Left renal pelvis (tissue), 4 donors: ENCODE results near the gene MRTFA. TPM values are rescaled to one million over a fixed set of nuclear protein-coding genes. Genes with fewer than 3 reads are reported as not detected.

Source experiments
- DNase-seq, 4 donors: peaks; one replicate each; pipeline ENCODE4 v3.0.0-alpha.2; 2013; ENCODE audit warnings: low read depth in 4 of 4, low spot score in 3 of 4
- polyA plus RNA-seq, 4 donors: library from polyadenylated mRNA; unstranded; fragments of 120-200 nt; gene quantifications; one replicate each; pipeline ENCODE4 v1.2.1, GENCODE V29; 2013; ENCODE audit not compliant: insufficient read length in 4 of 4

MRTFA gene
- polyA plus RNA-seq, 4 donors: 20.2 to 31.3 (median 22.6) TPM

GRCh38 chr22:40436505-40437431 lies 199.8 kb downstream of the MRTFA start:
- DNase-seq: peak; percentile 39 to 50 (median 46)

GRCh38 chr22:40434745-40435144 lies 201.8 kb downstream of the MRTFA start:
- DNase-seq: no peak

- no peak for DNase-seq
Measured at GRCh38 chr22:40434106-40434505, 202.4 kb downstream of the MRTFA start.

GRCh38 chr22:40433416-40434090 lies 203.0 kb downstream of the MRTFA start:
- DNase-seq: no peak

GRCh38 chr22:40432625-40433024 lies 203.9 kb downstream of the MRTFA start:
- DNase-seq: no peak

- no peak for DNase-seq
Measured at GRCh38 chr22:40432157-40432556, 204.4 kb downstream of the MRTFA start.

GRCh38 chr22:40430991-40431390 lies 205.5 kb downstream of the MRTFA start:
- no peak for DNase-seq

- no peak for DNase-seq
Measured at GRCh38 chr22:40429481-40429880, 207.0 kb downstream of the MRTFA start.

GRCh38 chr22:40428796-40429195 lies 207.7 kb downstream of the MRTFA start:
- DNase-seq: no peak

GRCh38 chr22:40426594-40427333 lies 209.8 kb downstream of the MRTFA start:
- no peak for DNase-seq

GRCh38 chr22:40425082-40425481 lies 211.4 kb downstream of the MRTFA start:
- no peak for DNase-seq

GRCh38 chr22:40423882-40424640 lies 212.5 kb downstream of the MRTFA start:
- DNase-seq: no peak

- no peak for DNase-seq
Measured at GRCh38 chr22:40423310-40423688, 213.2 kb downstream of the MRTFA start.

- no peak for DNase-seq
Measured at GRCh38 chr22:40422558-40423309, 213.8 kb downstream of the MRTFA start.

GRCh38 chr22:40421941-40422340 lies 214.6 kb downstream of the MRTFA start:
- DNase-seq: no peak

- DNase-seq: no peak
Measured at GRCh38 chr22:40421082-40421350, 215.5 kb downstream of the MRTFA start.

GRCh38 chr22:40420341-40421081 lies 216.0 kb downstream of the MRTFA start:
- no peak for DNase-seq

GRCh38 chr22:40419718-40420117 lies 216.8 kb downstream of the MRTFA start:
- DNase-seq: no peak
